Glomerular visceral epithelial cell (primary cell): ENCODE data around the gene NT5C3A.
"Not testable (repeated sequence)": the region's sequence is repeated elsewhere in the genome, so short reads cannot be mapped to it uniquely, and the experiment has no call there.

ENCODE experiments used
- DNase-seq: peaks from one replicate; pipeline ENCODE4 v3.0.0-alpha.2; 2016; ENCODE audit errors: extremely low spot score

The NT5C3A gene

GRCh38 chr7:33062023-33062781 lies at the start of gene NT5C3A:
Gene NT5C3A, minus strand, starts transcription at chr7:33062776. Its CDS starts 71 bp downstream, at chr7:33062705.
- peak; percentile 34 for DNase-seq

GRCh38 chr7:33111614-33112013 lies 49.0 kb upstream of the NT5C3A start:
- no peak for DNase-seq

- DNase-seq = peak; percentile 15
These were observed 47.2 kb upstream of the NT5C3A start for GRCh38 chr7:33109758-33110238.

GRCh38 chr7:33109005-33109757 lies 46.6 kb upstream of the NT5C3A start, which contains the start of gene RP9:
Gene RP9, minus strand, starts transcription at chr7:33109404. Its CDS starts 32 bp downstream, at chr7:33109372.
- DNase-seq = peak; percentile 78

- peak; percentile 44 for DNase-seq
These were observed 46.0 kb upstream of the NT5C3A start for GRCh38 chr7:33108554-33109004.

- DNase-seq = peak; percentile 58
These were observed 44.8 kb upstream of the NT5C3A start for GRCh38 chr7:33107136-33108066.

- no peak for DNase-seq
These were observed 39.3 kb upstream of the NT5C3A start for GRCh38 chr7:33101906-33102305.

- no peak for DNase-seq
These were observed 38.2 kb upstream of the NT5C3A start for GRCh38 chr7:33100770-33101169.

GRCh38 chr7:33099154-33099940 lies 36.8 kb upstream of the NT5C3A start:
- no peak for DNase-seq

GRCh38 chr7:33094745-33095275 lies 32.2 kb upstream of the NT5C3A start:
- DNase-seq = not testable (repeated sequence)

- no peak for DNase-seq
These were observed 30.7 kb upstream of the NT5C3A start for GRCh38 chr7:33093266-33093665.

- no peak for DNase-seq
These were observed 29.1 kb upstream of the NT5C3A start for GRCh38 chr7:33091641-33092191.

GRCh38 chr7:33091111-33091531 lies 28.5 kb upstream of the NT5C3A start:
- no peak for DNase-seq

- no peak for DNase-seq
These were observed 26.6 kb upstream of the NT5C3A start for GRCh38 chr7:33089142-33089541.

GRCh38 chr7:33087858-33088257 lies 25.3 kb upstream of the NT5C3A start:
- no peak for DNase-seq

- DNase-seq = no peak
These were observed 24.8 kb upstream of the NT5C3A start for GRCh38 chr7:33087356-33087755.

GRCh38 chr7:33079763-33080690 lies 17.5 kb upstream of the NT5C3A start:
- no peak for DNase-seq

GRCh38 chr7:33079096-33079495 lies 16.5 kb upstream of the NT5C3A start:
- DNase-seq = no peak

GRCh38 chr7:33076737-33077136 lies 14.2 kb upstream of the NT5C3A start:
- peak; percentile 85 for DNase-seq
